ENCODE measurements around the gene CRABP1. TPM values are rescaled to one million over a fixed set of nuclear protein-coding genes. Genes with fewer than 3 reads are reported as not detected.

Gene CRABP1
- total RNA-seq, 1 experiment from 2014 or later: not detected

DNA sequence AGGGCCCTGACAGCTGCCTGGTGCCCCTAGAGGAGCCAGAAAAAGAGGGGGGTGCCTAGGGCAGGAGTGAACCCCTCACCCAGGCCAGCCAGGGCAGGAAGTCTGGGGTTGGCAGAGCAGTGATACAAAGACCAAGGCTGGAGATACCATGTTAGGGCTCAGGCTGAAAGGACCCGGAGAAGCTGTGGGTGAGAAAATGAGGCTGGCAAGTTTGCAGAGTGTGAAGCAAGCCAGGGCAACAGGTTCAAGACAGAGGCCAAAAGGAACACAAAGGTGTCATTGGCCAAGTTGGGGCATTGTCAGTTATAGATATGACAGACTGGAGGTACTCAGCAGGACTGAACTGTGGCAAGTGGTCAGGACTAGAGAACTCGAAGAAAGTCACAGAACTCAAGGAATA is 57.2 kb downstream of the CRABP1 start:
- no peaks in the 10 kb centered on the region for H3K36me3 ChIP-seq (ENCODE audit: low read depth)
- H3K27me3 ChIP-seq (ENCODE audit: insufficient read depth, low read depth): 0 out of 2 replicates have a peak, but pooled peaks cover 5% of the 10 kb centered on the region
- intact Hi-C loops (cut with micrococcal nuclease; ENCODE audit: unreplicated experiment): no loop called here
- no peak overlapping the region for H3K4me2 ChIP-seq
- POLR2A ChIA-PET (ENCODE audit: unreplicated experiment): no interaction called here
- H3K4me1 ChIP-seq (replicated peaks; ENCODE audit: insufficient read depth): no peaks in the 10 kb centered on the region
- H3K9me2 ChIP-seq (ENCODE audit: insufficient read depth): no peaks in the 10 kb centered on the region
- H4K20me1 ChIP-seq (ENCODE audit: insufficient read depth): no peaks in the 10 kb centered on the region
- no peak for DNase-seq
- H3F3A ChIP-seq (ENCODE audit: insufficient read depth, low read depth): no peaks in the 10 kb centered on the region
- BruUV-seq (replicated peaks): no TSS peak
- CTCF ChIA-PET: interaction anchor here (0.6 kb wide), 1 partner anchor 10 kb away, joined by 4 read pairs; no protein-coding TSS in a partner anchor
- no peak overlapping the region for H3K27ac ChIP-seq
- H3K79me2 ChIP-seq (ENCODE audit: low read depth): no peaks in the 10 kb centered on the region
- TF ChIP-seq, protein P1, sequence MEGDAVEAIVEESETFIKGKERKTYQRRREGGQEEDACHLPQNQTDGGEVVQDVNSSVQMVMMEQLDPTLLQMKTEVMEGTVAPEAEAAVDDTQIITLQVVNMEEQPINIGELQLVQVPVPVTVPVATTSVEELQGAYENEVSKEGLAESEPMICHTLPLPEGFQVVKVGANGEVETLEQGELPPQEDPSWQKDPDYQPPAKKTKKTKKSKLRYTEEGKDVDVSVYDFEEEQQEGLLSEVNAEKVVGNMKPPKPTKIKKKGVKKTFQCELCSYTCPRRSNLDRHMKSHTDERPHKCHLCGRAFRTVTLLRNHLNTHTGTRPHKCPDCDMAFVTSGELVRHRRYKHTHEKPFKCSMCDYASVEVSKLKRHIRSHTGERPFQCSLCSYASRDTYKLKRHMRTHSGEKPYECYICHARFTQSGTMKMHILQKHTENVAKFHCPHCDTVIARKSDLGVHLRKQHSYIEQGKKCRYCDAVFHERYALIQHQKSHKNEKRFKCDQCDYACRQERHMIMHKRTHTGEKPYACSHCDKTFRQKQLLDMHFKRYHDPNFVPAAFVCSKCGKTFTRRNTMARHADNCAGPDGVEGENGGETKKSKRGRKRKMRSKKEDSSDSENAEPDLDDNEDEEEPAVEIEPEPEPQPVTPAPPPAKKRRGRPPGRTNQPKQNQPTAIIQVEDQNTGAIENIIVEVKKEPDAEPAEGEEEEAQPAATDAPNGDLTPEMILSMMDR (conservative IDR thresholded peaks at IDR 0.05): no peak
- no peak for TF ChIP-seq EZH2 (IDR thresholded peaks at IDR 0.05; ENCODE audit: low read depth)
- no peak overlapping the region for H3K4me3 ChIP-seq
- H2AFZ ChIP-seq: no peak overlapping the region
- no peaks in the 10 kb centered on the region for H3K9me3 ChIP-seq (ENCODE audit: insufficient read depth, low read depth)

Other genes starting within 250 kb of the CRABP1 start
- not detected in 2 replicates for gene SH2D7, start 247.8 kb upstream of the CRABP1 start, total RNA-seq (2021)
- gene CIB2, start 208.9 kb upstream of the CRABP1 start, total RNA-seq (2021): 5.6 and 5.8 TPM in 2 replicates
- gene IDH3A, start 191.0 kb upstream of the CRABP1 start, total RNA-seq (2021): 64.8 and 67.8 TPM in 2 replicates
- 0.48 and 1.2 TPM in 2 replicates for gene ACSBG1, start 105.8 kb upstream of the CRABP1 start, total RNA-seq (2021)
- gene DNAJA4, start 75.8 kb upstream of the CRABP1 start, total RNA-seq (2021): 0.33 and 0.35 TPM in 2 replicates
- gene SKIC8, start 40.7 kb upstream of the CRABP1 start, total RNA-seq (2021): 44.5 and 47.7 TPM in 2 replicates
- 48.8 and 49.0 TPM in 2 replicates for gene IREB2, start 97.9 kb downstream of the CRABP1 start, total RNA-seq (2021)
- gene HYKK, start 167.2 kb downstream of the CRABP1 start, total RNA-seq (2021): 5.6 and 6.9 TPM in 2 replicates
- gene PSMA4, start 200.1 kb downstream of the CRABP1 start, total RNA-seq (2021): 142 and 230 TPM in 2 replicates
- 9.5 and 10.7 TPM in 2 replicates for gene CHRNA5, start 225.2 kb downstream of the CRABP1 start, total RNA-seq (2021)

All from PC-9 (cell line).